PC-9 (cell line): ENCODE measurements around the gene LDAH. TPM values are rescaled to one million over a fixed set of nuclear protein-coding genes. Genes with fewer than 3 reads are reported as not detected.

ENCODE experiments used
- BruUV-seq: library from RNA; stranded (reverse); fragments of 400-500 nt; replicated peaks from 2 replicates; lab custom pipeline; 2021; lab: Mats Ljungman, UMichigan
- CTCF ChIA-PET: fragments of 300-600 bp; sonication (Branson Sonifier 250); formaldehyde crosslinking; loops from one replicate; lab custom pipeline; 2022; ENCODE audit warnings: antibody characterized with exemption; lab: Charles Lee
- POLR2A ChIA-PET: fragments of 300-600 bp; sonication (Branson Sonifier 250); formaldehyde crosslinking; loops from one replicate; lab custom pipeline; 2022; ENCODE audit warnings: antibody characterized with exemption; ENCODE audit not compliant: unreplicated experiment; lab: Charles Lee
- DNase-seq, 2 experiments: peaks; one replicate each; pipeline versions ENCODE4 v3.0.0 to v3.0.0-alpha.2; 2015 to 2022; ENCODE audit warnings: mixed read lengths in 1 of 2
- H2AFZ ChIP-seq: fragments of 200-600 bp; sonication (generic); 2 replicates; pipeline ENCODE4 v1.8.1; 2017; ENCODE audit warnings: antibody characterized with exemption
- H3F3A ChIP-seq: fragments of 200-600 bp; sonication (generic); 2 replicates; pipeline ENCODE4 v1.8.1; 2017; ENCODE audit warnings: antibody characterized with exemption, mild to moderate bottlenecking, low read depth; ENCODE audit not compliant: insufficient read depth
- H3K27ac ChIP-seq: fragments of 200-600 bp; sonication (generic); 2 replicates; pipeline ENCODE4 v1.6.1; 2016; ENCODE audit warnings: mixed run types
- H3K27me3 ChIP-seq: fragments of 200-600 bp; sonication (generic); 2 replicates; pipeline ENCODE4 v1.6.1; 2016; ENCODE audit warnings: low read depth, mixed run types; ENCODE audit not compliant: insufficient read depth
- H3K36me3 ChIP-seq: fragments of 200-600 bp; sonication (generic); 2 replicates; pipeline ENCODE4 v1.6.1; 2016; ENCODE audit warnings: low read depth, mixed run types
- H3K4me1 ChIP-seq: fragments of 200-600 bp; sonication (generic); replicated peaks from 2 replicates; pipeline ENCODE4 v1.6.1; 2016; ENCODE audit warnings: mixed run types; ENCODE audit not compliant: insufficient read depth
- H3K4me2 ChIP-seq: fragments of 200-600 bp; sonication (generic); 2 replicates; pipeline ENCODE4 v1.6.1; 2017; ENCODE audit warnings: mixed run types
- H3K4me3 ChIP-seq: fragments of 200-600 bp; sonication (generic); 2 replicates; pipeline ENCODE4 v1.6.1; 2016; ENCODE audit warnings: mixed run types
- H3K79me2 ChIP-seq: fragments of 200-600 bp; sonication (generic); 2 replicates; pipeline ENCODE4 v1.6.1; 2017; ENCODE audit warnings: low read depth, mixed run types
- H3K9me2 ChIP-seq: fragments of 200-600 bp; sonication (generic); 2 replicates; pipeline ENCODE4 v1.8.1; 2017; ENCODE audit warnings: mild to moderate bottlenecking; ENCODE audit not compliant: insufficient read depth
- H3K9me3 ChIP-seq: fragments of 200-600 bp; sonication (generic); 2 replicates; pipeline ENCODE4 v1.8.1; 2016; ENCODE audit warnings: low read depth; ENCODE audit not compliant: insufficient read depth
- H4K20me1 ChIP-seq: fragments of 200-600 bp; sonication (generic); 2 replicates; pipeline ENCODE4 v1.8.1; 2017; ENCODE audit not compliant: insufficient read depth
- CTCF ChIP-seq: fragments of 200-600 bp; sonication (generic); conservative IDR thresholded peaks from 2 replicates; pipeline ENCODE4 v1.6.1; 2017; ENCODE audit warnings: mixed run types, antibody characterized with exemption, mild to moderate bottlenecking, moderate library complexity
- EZH2 ChIP-seq: fragments of 200-600 bp; sonication (generic); IDR thresholded peaks from 2 replicates; pipeline ENCODE4 v1.8.0; 2017; ENCODE audit warnings: antibody characterized with exemption, low read depth
- intact Hi-C: fragments of 100-400 bp; cut with micrococcal nuclease; formaldehyde crosslinking; loops from one replicate; pipeline ENCODE4 v1.10.0; 2022; ENCODE audit not compliant: unreplicated experiment
- total RNA-seq: library from RNA; stranded (reverse); gene quantifications from 2 replicates; pipeline ENCODE4 v1.2.3, GENCODE V29; 2021

LDAH gene
- total RNA-seq, 1 experiment from 2014 or later = 18.3 TPM

- DNase-seq = no peak
- H3K4me2 ChIP-seq = no peak overlapping the region
- H3K4me1 ChIP-seq = 0 out of 2 replicates have a peak, but pooled peaks cover 5% of the 10 kb centered on the region
- no peaks in the 10 kb centered on the region for H3K9me2 ChIP-seq
- H3K27ac ChIP-seq = no peak overlapping the region
- H3F3A ChIP-seq = no peaks in the 10 kb centered on the region
- BruUV-seq = no TSS peak
- H3K27me3 ChIP-seq = no peaks in the 10 kb centered on the region
- no peaks in the 10 kb centered on the region for H4K20me1 ChIP-seq
- no peak overlapping the region for H2AFZ ChIP-seq
- intact Hi-C loops = no loop called here
- H3K36me3 ChIP-seq = no peaks in the 10 kb centered on the region
- ChIA-PET POLR2A (no interaction called here), CTCF (interaction anchor here (0.6 kb wide), 1 partner anchor 77 kb away, joined by 5 read pairs; no protein-coding TSS in a partner anchor)
- no peak overlapping the region for H3K4me3 ChIP-seq
- TF ChIP-seq CTCF = no peak; the same call in 1 of the 2 replicates
- no peak for TF ChIP-seq EZH2
- no peaks in the 10 kb centered on the region for H3K9me3 ChIP-seq
- no peaks in the 10 kb centered on the region for H3K79me2 ChIP-seq
Measured at GRCh38 chr2:20677301-20678085, 145.4 kb downstream of the LDAH start.

GRCh38 chr2:20676353-20677215 is 146.3 kb downstream of the LDAH start:
- Histone ChIP-seq H3K79me2 (no peaks in the 10 kb centered on the region), H3F3A (no peaks in the 10 kb centered on the region), H3K4me1 (0 out of 2 replicates have a peak, but pooled peaks cover 5% of the 10 kb centered on the region), H3K4me3 (no peak overlapping the region), H3K36me3 (no peaks in the 10 kb centered on the region), H4K20me1 (no peaks in the 10 kb centered on the region), H3K27ac (no peak overlapping the region), H3K27me3 (no peaks in the 10 kb centered on the region), H3K9me2 (no peaks in the 10 kb centered on the region), H3K4me2 (no peak overlapping the region), H3K9me3 (no peaks in the 10 kb centered on the region), H2AFZ (no peak overlapping the region)
- ChIA-PET POLR2A (no interaction called here), CTCF (no interaction called here)
- TF ChIP-seq EZH2 (no peak), CTCF (no peak)
- intact Hi-C loops = no loop called here
- no TSS peak for BruUV-seq
- DNase-seq = no peak

- Histone ChIP-seq H3K27ac (no peak overlapping the region), H3K9me3 (no peaks in the 10 kb centered on the region), H4K20me1 (no peaks in the 10 kb centered on the region), H3F3A (no peaks in the 10 kb centered on the region), H3K36me3 (no peaks in the 10 kb centered on the region), H3K4me3 (no peak overlapping the region), H3K4me1 (0 out of 2 replicates have a peak, but pooled peaks cover 5% of the 10 kb centered on the region), H2AFZ (no peak overlapping the region), H3K9me2 (no peaks in the 10 kb centered on the region), H3K79me2 (no peaks in the 10 kb centered on the region), H3K27me3 (no peaks in the 10 kb centered on the region), H3K4me2 (no peak overlapping the region)
- peak in 1 of 2 experiments; percentile 52 for DNase-seq
- intact Hi-C loops = no loop called here
- BruUV-seq = no TSS peak
- TF ChIP-seq EZH2 (no peak), CTCF (no peak)
- ChIA-PET CTCF (interaction anchor here (1.3 kb wide), 1 partner anchor 14 kb away, joined by 3 read pairs; no protein-coding TSS in a partner anchor), POLR2A (interaction anchor here (0.5 to 0.6 kb wide), 2 partner anchors 444 to 582 kb away, joined by 4 to 6 read pairs; no protein-coding TSS in a partner anchor)
Measured at GRCh38 chr2:20675701-20676352, 147.1 kb downstream of the LDAH start.
